ENCODE data around the gene RELA. TPM values are rescaled to one million over a fixed set of nuclear protein-coding genes. Genes with fewer than 3 reads are reported as not detected.
"Not testable (repeated sequence)": the region's sequence is repeated elsewhere in the genome, so short reads cannot be mapped to it uniquely, and the experiment has no call there.

Gene RELA
- total and polyA plus RNA-seq, 2 donors (not counting 1 experiment from before 2014, with no cell fraction given): 124 to 154 TPM

DNA sequence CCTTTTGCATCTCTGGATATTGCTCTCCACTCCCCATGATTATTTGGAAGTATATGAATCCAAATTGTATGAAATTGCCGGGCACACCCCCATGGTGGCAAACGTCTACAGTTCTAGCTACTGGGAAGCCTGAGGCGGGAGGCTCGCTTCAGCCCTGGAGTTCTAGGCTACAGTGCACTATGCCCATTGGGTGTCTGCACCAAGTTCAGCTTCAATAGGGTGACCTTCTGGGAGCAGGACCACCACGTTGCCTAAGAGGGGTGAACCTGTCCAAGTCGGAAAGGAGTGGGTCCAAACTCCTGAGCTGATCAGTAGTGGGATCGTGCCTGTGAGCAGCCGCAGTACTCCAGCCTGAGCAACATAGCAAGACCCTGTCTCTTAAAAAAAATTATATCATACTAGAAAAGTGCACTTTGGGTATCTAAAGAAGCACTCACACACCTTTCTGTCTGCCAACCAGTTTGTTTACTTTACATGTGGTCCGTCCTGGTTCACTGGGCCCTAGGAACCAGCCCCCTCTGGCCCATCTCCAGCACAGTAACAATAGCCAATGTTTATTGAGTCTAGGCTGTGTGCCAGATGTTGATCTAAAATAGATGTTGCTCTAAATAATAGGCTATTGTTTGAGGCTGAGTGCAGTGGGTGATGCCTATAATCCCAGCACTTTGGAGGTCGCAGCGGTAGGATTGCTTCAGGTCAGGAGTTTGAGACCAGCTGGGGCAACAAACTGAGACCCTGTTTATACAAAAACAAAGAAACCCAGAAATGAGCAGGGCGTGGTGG lies 32.9 kb upstream of the RELA start:
- H3K9me3 ChIP-seq (ENCODE audit: control extremely low read depth in 1 of 3, control insufficient read depth in 2 of 3, insufficient read depth in 1 of 3, low read length in 2 of 3): no peaks in the 10 kb centered on the region
- Mint-ChIP-seq H3K4me1 (peaks cover 7% of the 10 kb centered on the region), H3K4me3 (no peak overlapping the region), H3K9me3 (ENCODE audit: insufficient read depth) (no peaks in the 10 kb centered on the region), H3K27ac (no peak overlapping the region), H3K27me3 (peaks cover 3% of the 10 kb centered on the region)
- peaks cover 5 to 7% of the 10 kb centered on the region in 2 donors for H3K4me1 ChIP-seq (ENCODE audit: control insufficient read depth in 2 of 2, insufficient read depth in 2 of 2, low read length in 2 of 2)
- no peaks in the 10 kb centered on the region for H3K27me3 ChIP-seq (replicated peaks in 1 of 4; ENCODE audit: control extremely low read depth in 1 of 4, control insufficient read depth in 3 of 4, insufficient read depth in 4 of 4, low read length in 3 of 4)
- CTCF ChIA-PET: interaction anchor here (0.7 to 2.0 kb wide), 2 partner anchors 9 to 247 kb away, joined by 5 to 8 read pairs; no protein-coding TSS in a partner anchor
- H3K4me2 ChIP-seq (replicated peaks; ENCODE audit: low read depth, low read length, poor library complexity, severe bottlenecking): no peak overlapping the region
- intact Hi-C loops (cut with micrococcal nuclease): no loop called here
- TF ChIP-seq EZH2 (IDR thresholded peaks at IDR 0.05; ENCODE audit: borderline replicate concordance, insufficient read depth, low read depth, low read length, poor library complexity, severe bottlenecking): no peak
- TF ChIP-seq, protein P1, sequence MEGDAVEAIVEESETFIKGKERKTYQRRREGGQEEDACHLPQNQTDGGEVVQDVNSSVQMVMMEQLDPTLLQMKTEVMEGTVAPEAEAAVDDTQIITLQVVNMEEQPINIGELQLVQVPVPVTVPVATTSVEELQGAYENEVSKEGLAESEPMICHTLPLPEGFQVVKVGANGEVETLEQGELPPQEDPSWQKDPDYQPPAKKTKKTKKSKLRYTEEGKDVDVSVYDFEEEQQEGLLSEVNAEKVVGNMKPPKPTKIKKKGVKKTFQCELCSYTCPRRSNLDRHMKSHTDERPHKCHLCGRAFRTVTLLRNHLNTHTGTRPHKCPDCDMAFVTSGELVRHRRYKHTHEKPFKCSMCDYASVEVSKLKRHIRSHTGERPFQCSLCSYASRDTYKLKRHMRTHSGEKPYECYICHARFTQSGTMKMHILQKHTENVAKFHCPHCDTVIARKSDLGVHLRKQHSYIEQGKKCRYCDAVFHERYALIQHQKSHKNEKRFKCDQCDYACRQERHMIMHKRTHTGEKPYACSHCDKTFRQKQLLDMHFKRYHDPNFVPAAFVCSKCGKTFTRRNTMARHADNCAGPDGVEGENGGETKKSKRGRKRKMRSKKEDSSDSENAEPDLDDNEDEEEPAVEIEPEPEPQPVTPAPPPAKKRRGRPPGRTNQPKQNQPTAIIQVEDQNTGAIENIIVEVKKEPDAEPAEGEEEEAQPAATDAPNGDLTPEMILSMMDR (IDR thresholded peaks at IDR 0.05): no peak
- H3K9ac ChIP-seq (ENCODE audit: low read length): no peak overlapping the region
- no peak for ATAC-seq (ENCODE audit: low read depth)
- H3K79me2 ChIP-seq (ENCODE audit: control insufficient read depth, insufficient read depth, low read length): no peaks in the 10 kb centered on the region
- H3K4me3 ChIP-seq (ENCODE audit: control extremely low read depth in 1 of 5, extremely low read depth in 1 of 5, insufficient read depth in 1 of 5, low read depth in 2 of 5, low read length in 4 of 5): no peak overlapping the region
- POLR2A ChIA-PET: interaction anchor here (0.5 kb wide), 1 partner anchor 10 kb away, joined by 5 read pairs; no protein-coding TSS in a partner anchor
- no peak for DNase-seq
- H4K20me1 ChIP-seq (ENCODE audit: control insufficient read depth, insufficient read depth, low read length, poor library complexity, severe bottlenecking): no peaks in the 10 kb centered on the region
- H3K36me3 ChIP-seq (replicated peaks in 1 of 2; ENCODE audit: control extremely low read depth in 1 of 2, control insufficient read depth in 1 of 2, extremely low read depth in 1 of 2, insufficient read depth in 2 of 2, low read length in 1 of 2): no peaks in the 10 kb centered on the region
- H3K27ac ChIP-seq (ENCODE audit: low read length in 2 of 2): no peak overlapping the region
- WGBS (ENCODE audit: insufficient coverage): 92% methylated on average over 11 of the region's 12 CpGs
- no peak overlapping the region for H2AFZ ChIP-seq (ENCODE audit: insufficient read depth, low read depth, low read length, poor library complexity, severe bottlenecking)

DNA sequence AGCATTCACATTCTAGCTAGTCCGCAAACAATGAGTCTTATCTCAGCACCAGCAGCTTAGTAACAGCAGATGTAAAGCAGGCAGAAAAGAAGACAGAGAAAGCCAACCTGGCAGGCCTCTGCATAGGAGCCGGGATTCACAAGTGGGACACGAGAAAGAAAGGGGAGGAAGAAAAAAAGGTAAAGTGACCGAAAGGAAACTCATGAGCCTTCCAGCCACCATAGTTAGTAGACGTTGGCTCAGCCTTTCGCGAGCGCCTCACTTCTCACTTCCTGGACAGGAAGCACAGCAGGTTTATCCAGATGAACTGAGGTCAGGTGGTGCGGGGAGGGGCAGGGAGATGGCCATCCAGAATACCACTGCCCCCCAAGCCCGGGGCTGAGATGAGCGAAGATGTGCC lies 29.7 kb upstream of the RELA start:
- H3K4me1 ChIP-seq (ENCODE audit: control insufficient read depth in 2 of 2, insufficient read depth in 2 of 2, low read length in 2 of 2): no peaks in the 10 kb centered on the region
- ChIA-PET CTCF (interaction anchor here (1.5 kb wide), 1 partner anchor 66 kb away, joined by 6 read pairs; no protein-coding TSS in a partner anchor), POLR2A (interaction anchor here (0.7 kb wide), 1 partner anchor 221 kb away, joined by 9 read pairs; no protein-coding TSS in a partner anchor)
- H3K79me2 ChIP-seq (ENCODE audit: control insufficient read depth, insufficient read depth, low read length): no peaks in the 10 kb centered on the region
- no peaks in the 10 kb centered on the region for H3K27me3 ChIP-seq (replicated peaks in 1 of 4; ENCODE audit: control extremely low read depth in 1 of 4, control insufficient read depth in 3 of 4, insufficient read depth in 4 of 4, low read length in 3 of 4)
- H3K36me3 ChIP-seq (replicated peaks in 1 of 2; ENCODE audit: control extremely low read depth in 1 of 2, control insufficient read depth in 1 of 2, extremely low read depth in 1 of 2, insufficient read depth in 2 of 2, low read length in 1 of 2): no peaks in the 10 kb centered on the region
- no peak overlapping the region for H3K4me2 ChIP-seq (replicated peaks; ENCODE audit: low read depth, low read length, poor library complexity, severe bottlenecking)
- intact Hi-C loops (cut with micrococcal nuclease): no loop called here
- no peak overlapping the region for H3K27ac ChIP-seq (ENCODE audit: low read length in 2 of 2)
- no peak overlapping the region for H3K4me3 Mint-ChIP-seq
- H3K9ac ChIP-seq (ENCODE audit: low read length): no peak overlapping the region
- no peak for DNase-seq
- H2AFZ ChIP-seq (ENCODE audit: insufficient read depth, low read depth, low read length, poor library complexity, severe bottlenecking): no peak overlapping the region
- no peak overlapping the region for H3K4me3 ChIP-seq (ENCODE audit: control extremely low read depth in 1 of 5, extremely low read depth in 1 of 5, insufficient read depth in 1 of 5, low read depth in 2 of 5, low read length in 4 of 5)
- WGBS (ENCODE audit: insufficient coverage): 87% methylated on average over 10 of the region's 11 CpGs
- ATAC-seq (ENCODE audit: low read depth): no peak
- TF ChIP-seq, protein P1 (IDR thresholded peaks at IDR 0.05): no peak
- no peak for TF ChIP-seq EZH2 (IDR thresholded peaks at IDR 0.05; ENCODE audit: borderline replicate concordance, insufficient read depth, low read depth, low read length, poor library complexity, severe bottlenecking)
- no peaks in the 10 kb centered on the region for H3K9me3 Mint-ChIP-seq (ENCODE audit: insufficient read depth)
- peaks cover 3% of the 10 kb centered on the region for H3K27me3 Mint-ChIP-seq
- H3K27ac Mint-ChIP-seq: no peak overlapping the region
- no peaks in the 10 kb centered on the region for H3K4me1 Mint-ChIP-seq
- H3K9me3 ChIP-seq (ENCODE audit: control extremely low read depth in 1 of 3, control insufficient read depth in 2 of 3, insufficient read depth in 1 of 3, low read length in 2 of 3): no peaks in the 10 kb centered on the region
- no peaks in the 10 kb centered on the region for H4K20me1 ChIP-seq (ENCODE audit: control insufficient read depth, insufficient read depth, low read length, poor library complexity, severe bottlenecking)

DNA sequence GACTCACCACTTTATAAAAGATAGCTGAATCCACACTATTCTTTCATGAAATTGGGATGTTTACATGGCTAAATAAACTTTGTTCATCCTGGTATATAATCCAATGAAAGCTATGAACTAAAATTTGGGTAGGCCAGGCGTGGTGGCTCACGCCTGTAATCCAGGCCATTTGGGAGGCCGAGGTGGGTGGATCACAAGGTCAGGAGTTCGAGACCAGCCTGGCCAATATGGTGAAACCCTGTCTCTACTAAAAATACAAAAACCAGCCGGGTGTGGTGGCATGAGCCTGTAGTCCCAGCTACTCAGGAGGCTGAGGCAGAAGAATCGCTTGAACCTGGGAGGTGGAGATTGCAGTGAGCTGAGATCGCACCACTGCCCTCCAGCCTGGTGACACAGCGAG lies 29.1 kb upstream of the RELA start:
- H2AFZ ChIP-seq (ENCODE audit: insufficient read depth, low read depth, low read length, poor library complexity, severe bottlenecking); H4K20me1 ChIP-seq (ENCODE audit: control insufficient read depth, insufficient read depth, low read length, poor library complexity, severe bottlenecking); H3K4me3 Mint-ChIP-seq; H3K27ac ChIP-seq (ENCODE audit: low read length in 2 of 2); H3K27me3 Mint-ChIP-seq; POLR2A ChIA-PET; H3K36me3 ChIP-seq (replicated peaks in 1 of 2; ENCODE audit: control extremely low read depth in 1 of 2, control insufficient read depth in 1 of 2, extremely low read depth in 1 of 2, insufficient read depth in 2 of 2, low read length in 1 of 2); H3K27me3 ChIP-seq (replicated peaks in 1 of 4; ENCODE audit: control extremely low read depth in 1 of 4, control insufficient read depth in 3 of 4, insufficient read depth in 4 of 4, low read length in 3 of 4); intact Hi-C loops (cut with micrococcal nuclease); H3K79me2 ChIP-seq (ENCODE audit: control insufficient read depth, insufficient read depth, low read length); H3K9me3 Mint-ChIP-seq (ENCODE audit: insufficient read depth); ATAC-seq (ENCODE audit: low read depth); H3K27ac Mint-ChIP-seq; DNase-seq; H3K9ac ChIP-seq (ENCODE audit: low read length); H3K4me1 ChIP-seq (ENCODE audit: control insufficient read depth in 2 of 2, insufficient read depth in 2 of 2, low read length in 2 of 2); H3K4me3 ChIP-seq (ENCODE audit: control extremely low read depth in 1 of 5, extremely low read depth in 1 of 5, insufficient read depth in 1 of 5, low read depth in 2 of 5, low read length in 4 of 5); H3K9me3 ChIP-seq (ENCODE audit: control extremely low read depth in 1 of 3, control insufficient read depth in 2 of 3, insufficient read depth in 1 of 3, low read length in 2 of 3); H3K4me1 Mint-ChIP-seq; H3K4me2 ChIP-seq (replicated peaks; ENCODE audit: low read depth, low read length, poor library complexity, severe bottlenecking): not testable (repeated sequence)
- no CpG with 5 or more reads among the region's 8 CpGs for whole genome bisulfite sequencing (ENCODE audit: insufficient coverage)
- CTCF ChIA-PET: interaction anchor here (1.5 kb wide), 1 partner anchor 66 kb away, joined by 6 read pairs; no protein-coding TSS in a partner anchor

Measured in B cell (primary cell).